Activated T-helper 17 cell treated with anti-CD3 and anti-CD28 coated beads, Interleukin-2, amount 50 U/mL, for 72 hours (primary cell): ENCODE results near the gene CAND1. TPM values are rescaled to one million over a fixed set of nuclear protein-coding genes. Genes with fewer than 3 reads are reported as not detected.

Source experiments
- ATAC-seq: fragments of 150-1000 bp; cut with Tn5 transposase; replicated peaks from 2 replicates; pipeline ENCODE4 v1.10.0; 2021; ENCODE audit warnings: mild to moderate bottlenecking, moderate library complexity
- H3K27ac Mint-ChIP-seq: one replicate; pipeline ENCODE4 v1.8.0; 2022; ENCODE audit warnings: mixed read lengths
- H3K27me3 Mint-ChIP-seq: one replicate; pipeline ENCODE4 v1.8.0; 2022; ENCODE audit warnings: mixed read lengths
- H3K36me3 Mint-ChIP-seq: one replicate; pipeline ENCODE4 v1.8.0; 2022; ENCODE audit warnings: low read depth, mild to moderate bottlenecking, mixed read lengths
- H3K4me1 Mint-ChIP-seq: one replicate; pipeline ENCODE4 v1.8.0; 2022; ENCODE audit warnings: mixed read lengths
- H3K4me3 Mint-ChIP-seq: one replicate; pipeline ENCODE4 v1.8.0; 2022; ENCODE audit warnings: mild to moderate bottlenecking, mixed read lengths
- H3K9me3 Mint-ChIP-seq: one replicate; pipeline ENCODE4 v1.8.0; 2022; ENCODE audit warnings: mixed read lengths
- total RNA-seq, 2 donors: library from RNA; stranded (reverse); gene quantifications; one replicate each; pipeline ENCODE4 v1.2.3, GENCODE V29; 2022

The CAND1 gene
- total RNA-seq, 2 donors from 2014 or later, result 171 to 197 TPM

DNA sequence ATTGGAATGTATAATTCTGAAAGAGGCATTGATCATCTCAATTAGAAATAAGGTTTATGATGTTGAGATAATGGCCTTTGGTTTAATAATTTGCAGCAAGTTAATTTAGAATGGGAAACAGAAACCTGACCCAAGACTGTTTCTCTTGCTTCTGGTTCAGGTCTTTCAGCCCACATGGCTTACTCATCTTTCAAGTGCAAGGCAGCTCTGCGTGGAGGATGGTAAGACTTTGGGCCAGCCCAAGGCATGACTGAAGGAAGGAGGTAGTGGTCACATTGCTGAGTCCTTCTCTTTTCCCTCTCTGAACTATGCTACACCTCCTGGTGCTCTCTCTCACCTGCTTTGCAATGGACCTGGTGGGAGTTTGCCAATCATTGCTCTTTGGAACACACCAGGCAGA, 98.7 kb downstream of the CAND1 start:
- ATAC-seq, result peak; percentile 21
- Mint-ChIP-seq H3K9me3 (peaks cover 4% of the 10 kb centered on the region), H3K36me3 (no peaks in the 10 kb centered on the region), H3K4me1 (no peaks in the 10 kb centered on the region), H3K27ac (no peak overlapping the region), H3K27me3 (peaks cover 3% of the 10 kb centered on the region), H3K4me3 (no peak overlapping the region)
